IPS-20b (cell line): ENCODE results near the gene COL5A3.
"Not testable (repeated sequence)": the region's sequence is repeated elsewhere in the genome, so short reads cannot be mapped to it uniquely, and the experiment has no call there.

Source experiments
- H3K27ac ChIP-seq: one replicate; pipeline ENCODE4 v1.5.1; 2013; ENCODE audit warnings: low read length
- H3K27me3 ChIP-seq: 2 replicates; pipeline ENCODE4 v1.6.1; 2013; ENCODE audit warnings: mild to moderate bottlenecking, low read length, inconsistent platforms; ENCODE audit not compliant: insufficient read depth
- H3K36me3 ChIP-seq: 2 replicates; pipeline ENCODE4 v1.6.1; 2013; ENCODE audit warnings: low read depth, mild to moderate bottlenecking, inconsistent platforms, low read length, moderate library complexity; ENCODE audit not compliant: insufficient read depth
- H3K4me1 ChIP-seq: 2 replicates; pipeline ENCODE4 v1.6.1; 2013; ENCODE audit warnings: mild to moderate bottlenecking, control low read depth, inconsistent platforms, low read length, moderate library complexity; ENCODE audit not compliant: insufficient read depth
- H3K4me3 ChIP-seq: 2 replicates; pipeline ENCODE4 v1.5.1; 2013; ENCODE audit warnings: mild to moderate bottlenecking, low read length, inconsistent platforms
- H3K9ac ChIP-seq: 2 replicates; pipeline ENCODE4 v1.6.1; 2013; ENCODE audit warnings: low read depth, mild to moderate bottlenecking, inconsistent platforms, low read length, moderate library complexity
- H3K9me3 ChIP-seq: 2 replicates; pipeline ENCODE4 v1.6.1; 2013; ENCODE audit warnings: mild to moderate bottlenecking, low read depth, low read length, inconsistent platforms; ENCODE audit not compliant: insufficient read depth

Gene COL5A3

DNA sequence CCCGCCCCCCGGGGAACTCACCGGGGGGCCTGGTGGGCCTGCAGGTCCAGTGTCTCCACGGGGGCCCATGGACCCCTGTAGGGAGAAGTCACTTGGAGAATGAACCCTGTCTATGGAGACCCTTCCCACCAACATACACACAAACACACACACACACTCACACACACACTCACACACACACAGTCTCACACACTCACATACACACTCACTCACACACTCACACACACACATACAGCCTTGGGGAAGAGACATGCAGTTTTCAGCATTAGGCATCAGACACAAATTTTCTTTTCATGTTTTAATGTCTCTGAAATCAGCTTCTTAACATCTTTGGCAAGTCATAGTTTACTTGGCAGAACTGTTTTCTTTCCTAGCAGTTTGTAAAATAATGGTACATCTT is 43.0 kb downstream of the COL5A3 start:
- H3K9me3 ChIP-seq, result no peaks in the 10 kb centered on the region
- peaks cover 40% of the 10 kb centered on the region for H3K27me3 ChIP-seq
- no peaks in the 10 kb centered on the region for H3K4me1 ChIP-seq
- H3K4me3 ChIP-seq, result no peak overlapping the region
- H3K36me3 ChIP-seq, result no peaks in the 10 kb centered on the region
- no peak overlapping the region for H3K9ac ChIP-seq
- H3K27ac ChIP-seq, result no peak overlapping the region

DNA sequence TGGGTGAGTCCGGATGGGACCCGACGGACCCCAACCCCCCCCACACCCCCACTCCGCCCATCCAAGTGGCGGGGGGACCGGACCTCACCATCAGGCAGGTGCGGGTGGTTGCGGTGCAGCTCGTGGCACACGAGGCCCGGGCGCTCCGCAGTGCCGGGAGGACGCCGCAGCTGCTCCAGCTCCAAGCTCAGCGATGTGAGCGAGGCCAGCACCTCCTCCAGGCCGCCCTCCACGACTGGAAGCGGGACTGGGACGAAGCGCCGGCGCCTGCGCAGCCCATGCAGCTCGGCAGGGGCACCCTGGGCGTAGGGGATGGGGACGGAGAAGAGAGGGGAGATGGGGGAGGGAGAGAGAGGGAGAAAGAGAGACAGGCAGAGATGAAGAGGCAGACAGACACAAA is 43.9 kb downstream of the COL5A3 start:
- H3K36me3 ChIP-seq, result no peaks in the 10 kb centered on the region
- H3K9ac ChIP-seq, result no peak overlapping the region
- peak overlapping the region; percentile 41; the same call in 1 of the 2 replicates for H3K4me3 ChIP-seq
- H3K27me3 ChIP-seq, result peaks cover 40% of the 10 kb centered on the region
- no peaks in the 10 kb centered on the region for H3K9me3 ChIP-seq
- no peak overlapping the region for H3K27ac ChIP-seq
- H3K4me1 ChIP-seq, result no peaks in the 10 kb centered on the region

GRCh38 chr19:9966024-9966423 is 44.3 kb downstream of the COL5A3 start:
- Histone ChIP-seq H3K27me3 (peaks cover 40% of the 10 kb centered on the region), H3K4me1 (no peaks in the 10 kb centered on the region), H3K9me3 (no peaks in the 10 kb centered on the region), H3K27ac (no peak overlapping the region), H3K36me3 (no peaks in the 10 kb centered on the region), H3K9ac (no peak overlapping the region), H3K4me3 (peak overlapping the region; percentile 41)

DNA sequence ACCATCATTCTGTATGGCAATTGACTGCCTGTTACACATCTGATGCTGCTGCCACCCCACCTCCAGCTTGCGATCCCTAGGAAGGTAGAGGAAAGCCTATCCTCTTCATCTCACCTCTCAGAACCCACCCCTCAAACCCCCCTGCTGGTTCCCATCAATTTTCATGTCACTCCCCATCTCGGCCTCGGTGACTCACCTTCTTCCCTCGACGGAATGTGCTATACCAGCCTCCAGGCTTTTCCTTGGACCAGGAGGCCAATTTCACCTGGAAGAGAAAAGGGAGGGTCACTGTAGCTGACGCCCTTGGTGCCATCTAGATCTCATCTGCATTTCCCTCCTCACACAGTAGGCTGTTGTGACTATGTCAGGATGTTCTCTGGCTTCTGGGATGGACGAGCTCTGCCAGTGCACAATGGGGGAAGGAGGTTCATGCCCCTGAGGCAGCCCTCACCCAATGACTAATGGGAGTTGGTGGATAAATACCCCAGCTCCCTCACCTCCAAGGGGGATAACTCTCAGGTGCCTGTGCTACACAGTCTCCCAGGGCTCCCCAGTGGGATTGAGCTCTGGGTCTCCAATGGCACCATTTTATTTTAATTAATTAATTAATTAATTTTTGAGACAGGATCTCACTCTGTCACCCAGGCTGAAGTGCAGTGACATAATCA is 47.5 kb downstream of the COL5A3 start:
- Histone ChIP-seq H3K36me3 (no peaks in the 10 kb centered on the region), H3K4me1 (no peaks in the 10 kb centered on the region), H3K4me3 (no peak overlapping the region), H3K9me3 (no peaks in the 10 kb centered on the region), H3K9ac (no peak overlapping the region), H3K27ac (no peak overlapping the region), H3K27me3 (peaks cover 26% of the 10 kb centered on the region)

DNA sequence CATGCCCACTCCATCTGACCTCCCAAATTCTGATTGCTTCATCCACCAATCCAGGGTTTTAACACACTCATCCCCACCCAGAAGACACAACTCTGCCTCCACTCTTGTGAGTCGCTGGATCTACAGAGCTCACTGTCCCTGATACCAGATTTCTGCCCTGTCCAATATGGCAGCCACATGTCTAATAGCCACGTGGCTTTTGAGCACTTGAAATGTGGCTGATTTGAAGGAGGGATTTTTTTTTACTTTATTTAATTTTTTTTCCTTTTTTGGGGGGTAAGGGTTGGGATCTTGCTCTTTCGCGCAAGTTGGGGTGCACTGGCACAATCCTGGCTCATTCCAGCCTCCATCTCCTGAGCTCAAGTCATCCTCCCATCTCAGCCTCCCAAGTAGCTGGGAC is 49.2 kb downstream of the COL5A3 start:
- Histone ChIP-seq H3K9ac (no peak overlapping the region), H3K4me3 (no peak overlapping the region), H3K9me3 (no peaks in the 10 kb centered on the region), H3K27me3 (peaks cover 9% of the 10 kb centered on the region), H3K4me1 (no peaks in the 10 kb centered on the region), H3K36me3 (no peaks in the 10 kb centered on the region), H3K27ac (no peak overlapping the region)

GRCh38 chr19:9958379-9958821 is 51.9 kb downstream of the COL5A3 start:
- H3K4me3 ChIP-seq, result no peak overlapping the region
- no peaks in the 10 kb centered on the region for H3K4me1 ChIP-seq
- no peak overlapping the region for H3K27ac ChIP-seq
- no peaks in the 10 kb centered on the region for H3K36me3 ChIP-seq
- no peak overlapping the region for H3K9ac ChIP-seq
- no peaks in the 10 kb centered on the region for H3K27me3 ChIP-seq
- no peaks in the 10 kb centered on the region for H3K9me3 ChIP-seq

DNA sequence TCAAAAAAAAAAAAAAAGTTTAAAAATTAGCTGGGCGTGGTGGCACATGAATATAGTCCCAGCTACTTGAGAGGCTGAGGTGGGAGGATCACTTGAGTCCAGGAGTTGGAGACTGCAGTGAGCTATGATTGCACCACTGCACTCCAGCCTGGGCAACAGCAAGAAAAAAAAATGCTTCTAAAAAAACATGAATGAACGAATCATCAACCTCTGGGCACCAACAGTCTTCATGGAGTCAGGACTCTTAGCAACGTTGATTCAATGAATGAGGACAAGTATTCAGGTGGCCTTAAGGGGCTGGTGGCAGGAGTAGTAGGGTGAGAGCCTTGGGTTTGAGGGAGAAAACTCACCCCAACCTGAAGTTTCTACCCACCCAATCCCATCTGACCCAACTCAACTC is 53.3 kb downstream of the COL5A3 start:
- Histone ChIP-seq H3K9me3 (no peaks in the 10 kb centered on the region), H3K36me3 (no peaks in the 10 kb centered on the region), H3K27me3 (no peaks in the 10 kb centered on the region), H3K9ac (no peak overlapping the region), H3K4me3 (no peak overlapping the region), H3K27ac (no peak overlapping the region), H3K4me1 (no peaks in the 10 kb centered on the region; the same call in 1 of the 2 replicates)

GRCh38 chr19:9953802-9954542 is 56.3 kb downstream of the COL5A3 start:
- Histone ChIP-seq H3K4me1 (no peaks in the 10 kb centered on the region; the same call in 1 of the 2 replicates), H3K36me3 (no peaks in the 10 kb centered on the region), H3K9ac (no peak overlapping the region), H3K4me3 (no peak overlapping the region), H3K9me3 (no peaks in the 10 kb centered on the region), H3K27me3 (no peaks in the 10 kb centered on the region), H3K27ac (no peak overlapping the region)

DNA sequence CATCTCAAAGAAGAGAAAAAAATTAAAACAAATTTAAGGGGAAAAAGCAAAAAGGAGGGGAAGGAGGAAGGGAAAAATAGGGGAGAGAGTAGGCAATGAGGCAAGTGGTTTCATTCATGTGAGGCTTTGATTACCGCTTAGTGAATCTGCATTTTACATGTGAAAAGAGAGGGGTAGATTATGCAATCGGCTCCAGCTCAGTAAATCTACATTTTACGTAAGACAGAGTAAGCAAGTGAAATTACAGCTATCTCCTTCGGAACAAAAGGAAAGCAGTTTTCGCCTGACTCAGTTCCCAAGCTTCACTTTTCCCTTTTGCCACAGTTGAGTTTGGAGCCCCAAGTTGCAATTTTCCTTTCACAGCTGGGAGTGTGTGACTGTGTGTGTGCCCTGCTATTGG is 58.0 kb downstream of the COL5A3 start:
- no peaks in the 10 kb centered on the region for H3K27me3 ChIP-seq
- peak overlapping the region; percentile 5; the same call in 1 of the 2 replicates for H3K9ac ChIP-seq
- no peaks in the 10 kb centered on the region for H3K36me3 ChIP-seq
- no peaks in the 10 kb centered on the region; the same call in 1 of the 2 replicates for H3K4me1 ChIP-seq
- H3K4me3 ChIP-seq, result peak overlapping the region; percentile 31; the same call in 1 of the 2 replicates
- no peak overlapping the region for H3K27ac ChIP-seq
- no peaks in the 10 kb centered on the region for H3K9me3 ChIP-seq

GRCh38 chr19:9947441-9947840 is 62.9 kb downstream of the COL5A3 start:
- Histone ChIP-seq H3K27ac (no peak overlapping the region), H3K9ac (no peak overlapping the region), H3K27me3 (0 out of 2 replicates have a peak, but pooled peaks cover 3% of the 10 kb centered on the region), H3K9me3 (peaks cover 3% of the 10 kb centered on the region), H3K4me3 (no peak overlapping the region), H3K36me3 (no peaks in the 10 kb centered on the region), H3K4me1 (peaks cover 6% of the 10 kb centered on the region; the same call in 1 of the 2 replicates)

DNA sequence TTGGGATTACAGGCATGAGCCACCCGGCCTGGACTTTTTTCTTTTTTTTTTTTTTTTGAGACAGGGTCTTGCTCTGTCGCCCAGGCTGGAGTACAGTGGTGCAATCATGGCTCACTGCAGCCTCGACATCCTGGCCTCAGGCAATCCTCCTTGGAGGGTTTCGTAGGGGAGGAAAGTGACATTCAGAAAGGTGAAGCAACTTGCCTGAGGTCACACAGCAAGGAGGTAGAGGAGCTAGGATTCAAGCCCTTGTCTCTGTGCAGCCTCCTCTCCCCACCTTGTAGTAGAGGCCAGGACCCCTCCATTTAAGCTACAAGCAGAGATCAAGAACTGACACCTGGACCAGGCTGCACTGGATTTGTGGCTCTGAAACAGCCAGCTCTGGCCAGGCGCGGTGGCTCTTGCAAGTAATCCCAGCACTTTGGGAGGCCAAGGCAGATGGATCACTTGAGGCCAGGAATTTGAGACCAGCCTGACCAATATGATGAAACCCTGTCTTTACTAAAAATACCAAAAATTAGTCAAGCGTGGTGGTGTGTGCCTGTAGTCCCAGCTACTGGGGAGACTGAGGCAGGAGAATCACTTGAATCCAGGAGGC is 63.7 kb downstream of the COL5A3 start:
- H3K36me3 ChIP-seq, H3K4me1 ChIP-seq, H3K4me3 ChIP-seq, H3K27me3 ChIP-seq, H3K9ac ChIP-seq, H3K27ac ChIP-seq: not testable (repeated sequence)
- H3K9me3 ChIP-seq, result peaks cover 11% of the 10 kb centered on the region
